IMR-90 (cell line): ENCODE results near the gene TADA2A.

ENCODE experiments used
- BHLHE40 ChIP-seq: fragments of 150-350 bp; IDR thresholded peaks from 2 replicates; pipeline ENCODE4 v1.6.1; 2016; ENCODE audit warnings: mild to moderate bottlenecking, low read depth, low read length
- RCOR1 ChIP-seq: IDR thresholded peaks from 2 replicates; pipeline ENCODE4 v1.6.1; 2012; ENCODE audit warnings: mild to moderate bottlenecking, low read length, improper control_type of control experiment; ENCODE audit not compliant: insufficient replicate concordance

DNA sequence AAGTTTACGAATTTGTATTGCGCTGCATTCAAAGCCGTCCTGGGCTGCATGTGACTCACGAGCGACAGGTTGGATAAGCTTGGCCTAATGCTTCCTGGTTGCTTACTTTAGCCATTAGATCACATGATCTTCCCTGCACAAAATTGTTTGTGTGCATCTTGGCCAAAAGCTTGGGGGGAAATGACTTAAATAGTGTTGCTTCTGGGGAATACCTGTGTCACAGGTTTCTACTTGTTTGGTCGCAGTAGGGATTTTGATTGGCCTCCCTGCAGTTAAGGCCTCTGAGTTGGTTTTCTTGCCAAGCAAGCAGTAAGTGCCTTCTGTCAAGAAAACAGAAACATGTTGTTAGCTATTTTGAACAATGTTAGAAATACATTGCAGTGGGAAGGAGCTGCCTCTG is 43.4 kb downstream of the TADA2A start:
- TF ChIP-seq RCOR1, result no peak
- no peak for TF ChIP-seq BHLHE40
